Spleen (tissue), 11 donors: ENCODE results near the gene HLA-DRB5. TPM values are rescaled to one million over a fixed set of nuclear protein-coding genes. Genes with fewer than 3 reads are reported as not detected.
"Not testable (repeated sequence)": the region's sequence is repeated elsewhere in the genome, so short reads cannot be mapped to it uniquely, and the experiment has no call there.

Experiments
- DNase-seq: peaks from one replicate; pipeline ENCODE4 v3.0.0-alpha.2; 2020
- H3K27ac ChIP-seq, 8 donors: fragments of 200-600 bp; sonication (generic) in 7 of 8; 1 replicate in 4 of 8; 2 replicates in 4 of 8; pipeline versions ENCODE4 v1.5.0 to v1.8.0; 2016 to 2021; ENCODE audit warnings: inconsistent platforms in 4 of 8, mild to moderate bottlenecking in 4 of 8, moderate library complexity in 1 of 8
- H3K27me3 ChIP-seq, 7 donors: fragments of 200-600 bp; sonication (generic) in 6 of 7; replicated peaks in 1 of 7; 1 replicate in 4 of 7; 2 replicates in 3 of 7; pipeline versions ENCODE4 v1.5.0 to v1.8.0; 2016 to 2021; ENCODE audit warnings: inconsistent platforms in 3 of 7, mild to moderate bottlenecking in 1 of 7
- H3K36me3 ChIP-seq, 6 donors: fragments of 200-600 bp; sonication (generic) in 5 of 6; 1 replicate in 4 of 6; 2 replicates in 2 of 6; pipeline versions ENCODE4 v1.5.0 to v1.8.0; 2016 to 2021; ENCODE audit warnings: inconsistent platforms in 2 of 6
- H3K4me1 ChIP-seq, 6 donors: fragments of 200-600 bp; sonication (generic) in 5 of 6; 1 replicate in 3 of 6; 2 replicates in 3 of 6; pipeline versions ENCODE4 v1.5.0 to v1.8.0; 2016 to 2021; ENCODE audit warnings: inconsistent platforms in 3 of 6
- H3K4me3 ChIP-seq, 8 donors: fragments of 200-600 bp; sonication (generic) in 7 of 8; 1 replicate in 4 of 8; 2 replicates in 4 of 8; pipeline versions ENCODE4 v1.5.0 to v1.8.0; 2016 to 2021; ENCODE audit warnings: inconsistent platforms in 4 of 8, mild to moderate bottlenecking in 4 of 8, moderate library complexity in 2 of 8
- H3K9me3 ChIP-seq, 8 donors: fragments of 200-600 bp; sonication (generic) in 7 of 8; 1 replicate in 4 of 8; 2 replicates in 4 of 8; pipeline versions ENCODE4 v1.5.0 to v1.8.0; 2016 to 2021; ENCODE audit warnings: inconsistent platforms in 4 of 8
- POLR2A ChIP-seq, 3 donors: fragments of 450-650 bp; IDR thresholded peaks; one replicate each; pipeline ENCODE4 v1.5.1; 2017; ENCODE audit warnings: antibody characterized with exemption in 3 of 3, mild to moderate bottlenecking in 1 of 3
- POLR2AphosphoS5 ChIP-seq, 3 donors: sonication (generic); formaldehyde crosslinking; IDR thresholded peaks; one replicate each; pipeline ENCODE4 v1.5.1; 2017; ENCODE audit warnings: antibody characterized with exemption in 3 of 3
- WGBS, 5 donors: extraction: QIAGEN DNeasy Blood & Tissue Kit in 3 of 5; methylation state at CpG; one replicate each; pipeline versions ENCODE4 v1.1.5 to v1.1.7; 2013 to 2018; 5-methylcytosine and 5-hydroxymethylcytosine counted together
- intact Hi-C: fragments of 100-400 bp; cut with DNase I; formaldehyde crosslinking; loops from one replicate; pipeline ENCODE4 v1.15.0; 2023; ENCODE audit warnings: low total_unique reads
- polyA plus RNA-seq, 3 donors: library from polyadenylated mRNA; stranded (reverse); fragments of 200-250 nt; gene quantifications; one replicate each; pipeline ENCODE4 v1.2.1, GENCODE V29; 2013
- small RNA-seq, 4 donors: library from RNA; depleted of rRNA; stranded (forward); fragments of <200 nt; gene quantifications; one replicate each; pipeline ENCODE3, GENCODE V24; 2016
- total RNA-seq, 7 donors: library from RNA; depleted of rRNA in 3 of 7; stranded (reverse); fragments of >200 nt in 3 of 7; fragmentation: NEBNext Ultra II Directional in 4 of 7; extraction: Animal tissue kit (Norgen Biotek cat#: 25700) in 4 of 7; gene quantifications; one replicate each; pipeline versions ENCODE4 v1.1.0 to v1.2.1, GENCODE V29; 2016 to 2021
- TF ChIP-seq, protein P1 (sequence below), 11 experiments: fragments of 200-600 bp in 7 of 11; fragments of 450-650 bp in 4 of 11; sonication (generic) in 4 of 11; IDR thresholded peaks in 8 of 11; conservative IDR thresholded peaks in 3 of 11; 1 replicate in 7 of 11; 2 replicates in 4 of 11; pipeline versions ENCODE4 v1.4.0 to v1.8.0; 2016 to 2021; ENCODE audit warnings: antibody characterized with exemption in 11 of 11, inconsistent platforms in 4 of 11, mild to moderate bottlenecking in 1 of 11
- donor health status: healthy with polysubstance abuse.
- donor health status: DM: no; HTN: no; CAD: no; lungs with moderate emphysema.
- donor health status: DM: no; HTN: no; CAD: no.
- donor health status: Bipolar disorder and iron deficiency.
- donor health status: healthy.
- donor health status: DM: no; HTN: no; CAD: no.
- donor health status: DM: yes; HTN: yes; CAD: no.

The HLA-DRB5 gene
- total and polyA plus RNA-seq, 10 donors, result 1.9 to 633 (median 39.7) TPM

- DNase-seq, H3K36me3 ChIP-seq, H3K27me3 ChIP-seq, intact Hi-C loops: not testable (repeated sequence)
- Histone ChIP-seq H3K4me3 (peak overlapping the region in 1 of 8 donors; percentile 44), H3K9me3 (peaks cover 0 to 12% (median 0%) of the 10 kb centered on the region in 8 donors), H3K4me1 (peaks cover 0 to 12% (median 0%) of the 10 kb centered on the region in 6 donors), H3K27ac (peak overlapping the region; percentile 57 to 91 (median 82))
- peak in 1 of 3 donors; percentile 76 for TF ChIP-seq POLR2AphosphoS5 (IDR thresholded peaks at IDR 0.05)
- WGBS, 5 donors, result 36 to 49% (median 41%) methylated on average over 9 to 10 of the region's 10 CpGs
Observed at GRCh38 chr6:32473376-32474348, 56.4 kb downstream of the HLA-DRB5 start.

DNA sequence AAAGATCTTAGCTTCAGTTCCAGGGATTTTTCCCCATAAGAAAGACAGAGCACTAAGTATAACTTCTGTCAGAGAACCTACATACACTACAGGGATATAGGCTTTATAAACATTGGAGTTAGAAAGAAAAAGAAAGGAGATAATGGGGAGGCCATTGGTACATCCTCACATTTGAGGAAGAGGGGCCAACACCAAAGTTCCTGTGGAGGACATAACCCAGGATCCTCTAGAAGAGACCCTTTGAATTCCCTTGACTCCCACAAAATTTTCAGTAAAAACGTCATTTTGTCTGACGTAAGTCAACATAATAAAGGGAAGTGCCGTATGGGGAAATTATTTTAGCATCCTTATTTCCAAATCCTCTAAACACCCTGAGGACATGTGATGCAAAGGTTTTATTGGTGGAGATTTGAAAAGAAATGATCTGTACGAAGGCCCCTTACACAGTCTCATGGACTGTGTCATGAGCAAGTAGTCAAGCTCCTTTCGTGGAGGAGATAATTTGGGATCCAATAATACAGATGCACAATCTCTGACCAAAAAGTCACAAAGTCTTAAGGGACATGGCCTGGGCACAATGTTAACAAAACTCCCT lies 57.2 kb downstream of the HLA-DRB5 start:
- TF ChIP-seq POLR2AphosphoS5 (IDR thresholded peaks at IDR 0.05) (no peak), POLR2A (IDR thresholded peaks at IDR 0.05) (no peak)
- TF ChIP-seq, protein P1, sequence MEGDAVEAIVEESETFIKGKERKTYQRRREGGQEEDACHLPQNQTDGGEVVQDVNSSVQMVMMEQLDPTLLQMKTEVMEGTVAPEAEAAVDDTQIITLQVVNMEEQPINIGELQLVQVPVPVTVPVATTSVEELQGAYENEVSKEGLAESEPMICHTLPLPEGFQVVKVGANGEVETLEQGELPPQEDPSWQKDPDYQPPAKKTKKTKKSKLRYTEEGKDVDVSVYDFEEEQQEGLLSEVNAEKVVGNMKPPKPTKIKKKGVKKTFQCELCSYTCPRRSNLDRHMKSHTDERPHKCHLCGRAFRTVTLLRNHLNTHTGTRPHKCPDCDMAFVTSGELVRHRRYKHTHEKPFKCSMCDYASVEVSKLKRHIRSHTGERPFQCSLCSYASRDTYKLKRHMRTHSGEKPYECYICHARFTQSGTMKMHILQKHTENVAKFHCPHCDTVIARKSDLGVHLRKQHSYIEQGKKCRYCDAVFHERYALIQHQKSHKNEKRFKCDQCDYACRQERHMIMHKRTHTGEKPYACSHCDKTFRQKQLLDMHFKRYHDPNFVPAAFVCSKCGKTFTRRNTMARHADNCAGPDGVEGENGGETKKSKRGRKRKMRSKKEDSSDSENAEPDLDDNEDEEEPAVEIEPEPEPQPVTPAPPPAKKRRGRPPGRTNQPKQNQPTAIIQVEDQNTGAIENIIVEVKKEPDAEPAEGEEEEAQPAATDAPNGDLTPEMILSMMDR (IDR thresholded peaks at IDR 0.05 in 8 of 11, conservative IDR thresholded peaks at IDR 0.05 in 3 of 11), result no peak
- DNase-seq, result no peak
- H3K4me1 ChIP-seq, result peaks cover 0 to 12% (median 0%) of the 10 kb centered on the region in 6 donors
- WGBS, 5 donors, result 42 to 62% (median 59%) methylated on average over 5 of the region's 5 CpGs
- H3K27me3 ChIP-seq, result no peaks in the 10 kb centered on the region
- H3K36me3 ChIP-seq, result no peaks in the 10 kb centered on the region
- intact Hi-C loops, result no loop called here
- peak overlapping the region in 1 of 8 donors; percentile 44 for H3K4me3 ChIP-seq
- peak overlapping the region; percentile 36 to 91 (median 76) for H3K27ac ChIP-seq
- peaks cover 0 to 7% (median 0%) of the 10 kb centered on the region in 8 donors for H3K9me3 ChIP-seq

GRCh38 chr6:32467743-32468503 lies 62.2 kb downstream of the HLA-DRB5 start:
- intact Hi-C loops, H3K27me3 ChIP-seq, H3K4me1 ChIP-seq, H3K4me3 ChIP-seq, H3K27ac ChIP-seq, H3K36me3 ChIP-seq, DNase-seq: not testable (repeated sequence)
- WGBS, 5 donors, result 33 to 73% (median 61%) methylated on average over 3 to 5 of the region's 5 CpGs
- peaks cover 0 to 19% (median 9%) of the 10 kb centered on the region in 8 donors for H3K9me3 ChIP-seq

Small RNA genes lying within 50 kb of the gene (small RNA-seq; reads per million reads assigned to genes)
- gene RNU1-61P, result 0 reads per million in 4 donors

Other genes starting within 250 kb of the HLA-DRB5 start
- not detected for gene TSBP1, start 158.4 kb downstream of the HLA-DRB5 start, total RNA-seq
- gene TSBP1, start 158.4 kb downstream of the HLA-DRB5 start, polyA plus RNA-seq, result not detected
- gene BTNL2, start 123.1 kb downstream of the HLA-DRB5 start, total RNA-seq, result not detected
- gene BTNL2, start 123.1 kb downstream of the HLA-DRB5 start, polyA plus RNA-seq, result not detected
- 1,000 to 10,000 TPM; 1,127 to 2,096 (median 1,509) TPM for gene HLA-DRA, start 90.4 kb downstream of the HLA-DRB5 start, total RNA-seq
- gene HLA-DRA, start 90.4 kb downstream of the HLA-DRB5 start, polyA plus RNA-seq, result 1,000 to 10,000 TPM; 1,837 to 2,800 (median 2,098) TPM
- 100 to 1,000 TPM; 158 to 779 (median 365) TPM for gene HLA-DRB1, start 59.6 kb upstream of the HLA-DRB5 start, total RNA-seq
- 100 to 1,000 TPM; 450 to 729 (median 573) TPM for gene HLA-DRB1, start 59.6 kb upstream of the HLA-DRB5 start, polyA plus RNA-seq
- 100 to 1,000 TPM in 6 of 7 donors, 10 to 100 TPM in 1; 19.1 to 340 (median 196) TPM for gene HLA-DQA1, start 107.1 kb upstream of the HLA-DRB5 start, total RNA-seq
- gene HLA-DQA1, start 107.1 kb upstream of the HLA-DRB5 start, polyA plus RNA-seq, result 100 to 1,000 TPM; 249 to 441 (median 420) TPM
- 100 to 1,000 TPM in 4 of 7 donors, 10 to 100 TPM in 2, 1 to 10 TPM in 1; 6.1 to 271 (median 120) TPM for gene HLA-DQB1, start 136.4 kb upstream of the HLA-DRB5 start, total RNA-seq
- 1,000 to 10,000 TPM in 1 of 3 donors, 100 to 1,000 TPM in 2; 383 to 1,152 (median 620) TPM for gene HLA-DQB1, start 136.4 kb upstream of the HLA-DRB5 start, polyA plus RNA-seq
- 10 to 100 TPM in 4 of 7 donors, 1 to 10 TPM in 2, under 1 TPM in 1; 0.46 to 84.9 (median 10.9) TPM for gene HLA-DQA2, start 211.1 kb upstream of the HLA-DRB5 start, total RNA-seq
- under 1 TPM; 0.10 to 0.29 (median 0.24) TPM for gene HLA-DQA2, start 211.1 kb upstream of the HLA-DRB5 start, polyA plus RNA-seq
- 10 to 100 TPM in 3 of 7 donors, 1 to 10 TPM in 3, not detected in 1; 1.0 to 72.6 (median 12.6) TPM for gene HLA-DQB2, start 233.2 kb upstream of the HLA-DRB5 start, total RNA-seq
- gene HLA-DQB2, start 233.2 kb upstream of the HLA-DRB5 start, polyA plus RNA-seq, result under 1 TPM in 2 of 3 donors, not detected in 1; 0.88 to 0.96 TPM